Bronchial epithelial cell (primary cell): ENCODE data around the gene PRKCB. TPM values are rescaled to one million over a fixed set of nuclear protein-coding genes. Genes with fewer than 3 reads are reported as not detected.

ENCODE experiments used
- DNase-seq: peaks from one replicate; pipeline ENCODE4 v3.0.0-alpha.2; 2010; ENCODE audit warnings: low read depth
- FAIRE-seq: peaks from 2 replicates; lab custom pipeline; 2011; peaks lifted over from hg19 to GRCh38; lab: Jason Lieb, UNC
- H3K27me3 ChIP-seq: 2 replicates; pipeline ENCODE4 v1.5.1; 2011; ENCODE audit warnings: low read length; ENCODE audit not compliant: control insufficient read depth, insufficient read depth
- H3K36me3 ChIP-seq: 2 replicates; pipeline ENCODE4 v1.5.1; 2011; ENCODE audit warnings: low read length; ENCODE audit not compliant: control insufficient read depth, insufficient read depth
- H3K4me3 ChIP-seq: 2 replicates; pipeline ENCODE4 v1.5.1; 2011; ENCODE audit warnings: mild to moderate bottlenecking, low read depth, low read length, control low read depth
- total RNA-seq: library from RNA; depleted of rRNA; stranded (reverse); fragments of >200 nt; gene quantifications from 2 replicates; pipeline ENCODE4 v1.2.1, GENCODE V29; 2014
- TF ChIP-seq, protein P1 (sequence below): IDR thresholded peaks from 2 replicates; pipeline ENCODE4 v1.5.1; 2011; ENCODE audit warnings: mild to moderate bottlenecking, moderate library complexity, low read length, control low read depth, inconsistent platforms; ENCODE audit not compliant: insufficient read depth, severe bottlenecking

The PRKCB gene
- total RNA-seq, 1 donor from 2014 or later = not detected

DNA sequence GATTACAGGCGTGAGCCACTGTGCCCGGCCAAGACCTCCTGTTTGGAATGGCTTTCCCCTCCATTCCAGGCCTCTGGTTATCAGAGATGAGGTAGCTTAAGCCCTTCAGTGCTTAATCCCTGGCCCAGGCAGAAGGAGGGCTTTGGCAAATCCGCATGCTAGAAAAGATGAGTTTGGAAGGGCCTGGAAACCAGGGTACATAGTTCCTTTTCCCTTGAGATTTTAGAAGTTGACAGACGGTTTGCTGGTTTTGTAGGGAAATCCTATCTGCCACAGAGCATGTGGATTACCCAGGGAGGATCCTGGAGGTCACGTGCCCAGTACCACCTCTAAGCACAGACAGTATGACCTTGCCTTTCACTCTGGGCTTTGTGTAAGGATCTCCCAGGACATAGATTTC lies 305.7 kb downstream of the PRKCB start:
- Histone ChIP-seq H3K4me3 (no peak overlapping the region), H3K36me3 (no peaks in the 10 kb centered on the region), H3K27me3 (no peaks in the 10 kb centered on the region)
- TF ChIP-seq, protein P1, sequence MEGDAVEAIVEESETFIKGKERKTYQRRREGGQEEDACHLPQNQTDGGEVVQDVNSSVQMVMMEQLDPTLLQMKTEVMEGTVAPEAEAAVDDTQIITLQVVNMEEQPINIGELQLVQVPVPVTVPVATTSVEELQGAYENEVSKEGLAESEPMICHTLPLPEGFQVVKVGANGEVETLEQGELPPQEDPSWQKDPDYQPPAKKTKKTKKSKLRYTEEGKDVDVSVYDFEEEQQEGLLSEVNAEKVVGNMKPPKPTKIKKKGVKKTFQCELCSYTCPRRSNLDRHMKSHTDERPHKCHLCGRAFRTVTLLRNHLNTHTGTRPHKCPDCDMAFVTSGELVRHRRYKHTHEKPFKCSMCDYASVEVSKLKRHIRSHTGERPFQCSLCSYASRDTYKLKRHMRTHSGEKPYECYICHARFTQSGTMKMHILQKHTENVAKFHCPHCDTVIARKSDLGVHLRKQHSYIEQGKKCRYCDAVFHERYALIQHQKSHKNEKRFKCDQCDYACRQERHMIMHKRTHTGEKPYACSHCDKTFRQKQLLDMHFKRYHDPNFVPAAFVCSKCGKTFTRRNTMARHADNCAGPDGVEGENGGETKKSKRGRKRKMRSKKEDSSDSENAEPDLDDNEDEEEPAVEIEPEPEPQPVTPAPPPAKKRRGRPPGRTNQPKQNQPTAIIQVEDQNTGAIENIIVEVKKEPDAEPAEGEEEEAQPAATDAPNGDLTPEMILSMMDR = no peak
- FAIRE-seq (no peak), DNase-seq (no peak)

DNA sequence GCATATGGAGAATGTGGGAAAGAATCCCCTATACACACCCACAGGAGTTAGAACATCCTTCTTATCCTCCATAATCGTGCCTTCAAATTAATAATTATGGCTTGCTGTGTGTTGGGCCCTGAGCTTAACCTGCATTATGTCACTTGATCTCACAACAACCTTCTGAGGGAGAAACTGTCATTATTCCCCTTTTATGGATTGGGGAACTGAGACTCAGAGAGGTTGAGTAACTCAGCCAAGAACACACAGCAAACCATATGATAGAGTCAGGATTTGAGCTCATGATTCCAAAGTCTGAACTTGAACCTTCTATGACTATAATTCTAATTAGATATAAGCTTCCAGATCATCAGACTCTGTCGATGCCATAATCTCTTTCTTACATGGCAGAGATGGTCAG lies 306.1 kb downstream of the PRKCB start:
- FAIRE-seq = no peak
- TF ChIP-seq, protein P1 = no peak
- Histone ChIP-seq H3K36me3 (no peaks in the 10 kb centered on the region), H3K4me3 (no peak overlapping the region), H3K27me3 (no peaks in the 10 kb centered on the region)
- DNase-seq = no peak

DNA sequence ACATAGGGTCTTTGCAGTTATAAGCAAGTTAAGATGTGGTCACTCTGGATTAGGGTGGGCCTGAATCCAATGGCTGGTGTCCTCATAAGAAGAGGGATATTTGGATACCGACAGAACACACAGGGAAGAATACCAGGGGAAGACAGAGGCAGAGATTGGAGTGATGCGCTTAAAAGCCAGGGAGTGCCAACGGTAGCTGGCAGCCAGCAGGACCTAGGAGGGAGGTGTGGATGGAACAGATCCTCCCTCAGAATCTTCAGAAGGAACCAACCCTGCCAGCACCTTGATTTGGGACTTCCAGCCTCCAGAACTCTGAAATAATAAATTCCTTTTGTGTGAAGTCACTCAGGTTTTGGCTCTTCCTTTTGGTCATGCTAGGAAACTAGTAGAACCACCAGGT lies 310.1 kb downstream of the PRKCB start:
- H3K4me3 ChIP-seq = no peak overlapping the region
- H3K27me3 ChIP-seq = no peaks in the 10 kb centered on the region
- DNase-seq = no peak
- FAIRE-seq = no peak
- H3K36me3 ChIP-seq = no peaks in the 10 kb centered on the region
- TF ChIP-seq, protein P1 = no peak

DNA sequence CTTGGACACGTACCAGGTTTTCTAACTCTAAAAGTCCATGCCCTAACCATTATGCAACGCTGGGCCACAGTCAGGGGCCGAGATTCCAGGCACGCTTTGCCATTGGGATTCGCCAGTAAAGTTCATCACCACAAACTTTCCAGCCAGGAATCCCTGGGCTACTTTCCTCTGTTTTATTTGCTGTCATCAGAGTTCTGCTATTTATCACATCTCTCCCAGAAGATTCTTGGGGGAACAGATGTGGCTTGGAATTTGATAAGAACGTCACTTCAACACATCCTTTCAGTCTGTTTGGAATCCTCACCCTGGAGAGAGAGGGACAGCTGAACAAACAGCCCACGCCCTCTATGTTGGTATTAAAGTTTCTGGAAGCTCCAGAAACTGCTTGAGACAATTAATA lies 310.7 kb downstream of the PRKCB start:
- DNase-seq = no peak
- no peak for FAIRE-seq
- Histone ChIP-seq H3K36me3 (no peaks in the 10 kb centered on the region), H3K27me3 (no peaks in the 10 kb centered on the region), H3K4me3 (no peak overlapping the region)
- TF ChIP-seq, protein P1 = no peak

DNA sequence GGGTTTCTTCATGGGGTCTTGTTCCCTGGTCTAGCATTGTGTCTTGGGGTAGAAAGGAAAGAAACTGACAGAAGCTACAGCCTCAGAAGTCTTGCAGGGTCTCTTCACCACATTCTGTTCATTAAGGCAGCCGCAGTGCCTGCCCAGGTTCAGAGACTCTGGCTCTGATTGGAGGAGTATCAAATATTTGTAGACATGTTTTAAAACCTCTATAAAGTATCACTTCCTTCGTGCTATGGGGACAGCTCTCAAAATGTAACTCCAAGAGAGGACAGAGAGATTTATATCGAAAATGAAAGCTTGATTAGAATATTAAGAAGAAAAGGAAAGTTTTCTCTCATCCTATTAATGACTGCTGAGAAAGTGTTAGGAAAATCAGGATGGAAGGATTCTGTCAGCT lies 313.3 kb downstream of the PRKCB start:
- Histone ChIP-seq H3K36me3 (no peaks in the 10 kb centered on the region), H3K27me3 (no peaks in the 10 kb centered on the region), H3K4me3 (no peak overlapping the region)
- FAIRE-seq (no peak), DNase-seq (no peak)
- TF ChIP-seq, protein P1 = no peak

DNA sequence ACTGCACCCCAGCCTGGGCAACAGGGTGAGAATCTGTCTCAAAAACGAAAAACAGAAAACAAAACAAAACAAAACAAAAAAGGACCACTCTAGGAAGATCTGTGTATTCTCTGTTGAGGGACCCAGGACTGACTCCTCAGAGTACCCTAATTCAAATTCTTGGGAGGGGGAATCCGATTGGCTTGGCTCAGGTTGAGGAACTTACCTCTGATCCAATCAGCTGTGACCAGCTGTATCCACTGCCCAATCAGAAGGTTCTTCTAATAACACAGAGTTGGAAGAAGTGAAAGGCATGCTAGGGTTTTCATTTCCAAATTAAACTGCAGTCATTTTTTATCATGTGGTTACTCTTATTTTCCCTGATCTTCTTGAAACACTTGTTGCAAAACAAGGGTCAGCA lies 314.5 kb downstream of the PRKCB start:
- FAIRE-seq = no peak
- no peak overlapping the region for H3K4me3 ChIP-seq
- TF ChIP-seq, protein P1 = no peak
- H3K27me3 ChIP-seq = no peaks in the 10 kb centered on the region
- no peaks in the 10 kb centered on the region for H3K36me3 ChIP-seq
- DNase-seq = no peak
